Loucy (cell line): ENCODE data around the gene NIPAL4.

ENCODE experiments used
- H2AFZ ChIP-seq: fragments of 200-600 bp; sonication (generic); 2 replicates; pipeline ENCODE4 v1.6.0; 2016; ENCODE audit warnings: antibody characterized with exemption, mild to moderate bottlenecking, low read length, moderate library complexity
- H3F3A ChIP-seq: fragments of 200-600 bp; 2 replicates; pipeline ENCODE4 v1.6.0; 2016; ENCODE audit warnings: antibody characterized with exemption, low read depth, mild to moderate bottlenecking
- H3K27me3 ChIP-seq: fragments of 200-600 bp; sonication (generic); 2 replicates; pipeline ENCODE4 v1.6.1; 2014; ENCODE audit warnings: low read length, mild to moderate bottlenecking; ENCODE audit not compliant: insufficient read depth, poor library complexity, severe bottlenecking
- H3K36me3 ChIP-seq: fragments of 200-600 bp; sonication (generic); 2 replicates; pipeline ENCODE4 v1.6.1; 2016; ENCODE audit warnings: low read length; ENCODE audit not compliant: insufficient read depth
- H3K4me1 ChIP-seq: fragments of 200-600 bp; sonication (generic); 2 replicates; pipeline ENCODE4 v1.5.1; 2014; ENCODE audit warnings: low read length, mild to moderate bottlenecking; ENCODE audit not compliant: insufficient read depth, poor library complexity, severe bottlenecking
- H3K4me2 ChIP-seq: fragments of 200-600 bp; sonication (generic); 2 replicates; pipeline ENCODE4 v1.6.0; 2014; ENCODE audit warnings: antibody characterized with exemption, low read length, low read depth, mild to moderate bottlenecking; ENCODE audit not compliant: poor library complexity, severe bottlenecking
- H3K4me3 ChIP-seq: fragments of 200-600 bp; sonication (generic); 2 replicates; pipeline ENCODE4 v1.5.1; 2014; ENCODE audit warnings: low read length, mild to moderate bottlenecking, mixed read lengths; ENCODE audit not compliant: poor library complexity, severe bottlenecking
- H3K79me2 ChIP-seq: fragments of 200-600 bp; sonication (generic); 2 replicates; pipeline ENCODE4 v1.6.1; 2014; ENCODE audit warnings: low read length; ENCODE audit not compliant: insufficient read depth
- H3K9ac ChIP-seq: fragments of 200-600 bp; sonication (generic); 2 replicates; pipeline ENCODE4 v1.6.0; 2014; ENCODE audit warnings: mild to moderate bottlenecking, low read depth, low read length, moderate library complexity; ENCODE audit not compliant: poor library complexity, severe bottlenecking
- H3K9me2 ChIP-seq: fragments of 200-600 bp; sonication (generic); replicated peaks from 2 replicates; pipeline ENCODE4 v1.6.1; 2016; ENCODE audit warnings: low read depth, low read length, mixed read lengths
- H3K9me3 ChIP-seq: fragments of 200-600 bp; sonication (generic); 2 replicates; pipeline ENCODE4 v1.6.1; 2014; ENCODE audit warnings: mild to moderate bottlenecking, antibody characterized with exemption, low read length, low read depth; ENCODE audit not compliant: insufficient read depth
- H4K20me1 ChIP-seq: fragments of 200-600 bp; sonication (generic); 2 replicates; pipeline ENCODE4 v1.6.0; 2014; ENCODE audit warnings: antibody characterized with exemption, low read length, mild to moderate bottlenecking; ENCODE audit not compliant: insufficient read depth, poor library complexity, severe bottlenecking
- EZH2phosphoT487 ChIP-seq: fragments of 200-600 bp; IDR thresholded peaks from 2 replicates; pipeline ENCODE4 v1.6.1; 2018; ENCODE audit warnings: antibody characterized with exemption, mild to moderate bottlenecking, moderate library complexity, borderline replicate concordance
- TF ChIP-seq, protein P1 (sequence below): fragments of 200-600 bp; sonication (generic); conservative IDR thresholded peaks from 2 replicates; pipeline ENCODE4 v1.5.1; 2014; ENCODE audit warnings: mild to moderate bottlenecking, antibody characterized with exemption, low read length

The NIPAL4 gene

DNA sequence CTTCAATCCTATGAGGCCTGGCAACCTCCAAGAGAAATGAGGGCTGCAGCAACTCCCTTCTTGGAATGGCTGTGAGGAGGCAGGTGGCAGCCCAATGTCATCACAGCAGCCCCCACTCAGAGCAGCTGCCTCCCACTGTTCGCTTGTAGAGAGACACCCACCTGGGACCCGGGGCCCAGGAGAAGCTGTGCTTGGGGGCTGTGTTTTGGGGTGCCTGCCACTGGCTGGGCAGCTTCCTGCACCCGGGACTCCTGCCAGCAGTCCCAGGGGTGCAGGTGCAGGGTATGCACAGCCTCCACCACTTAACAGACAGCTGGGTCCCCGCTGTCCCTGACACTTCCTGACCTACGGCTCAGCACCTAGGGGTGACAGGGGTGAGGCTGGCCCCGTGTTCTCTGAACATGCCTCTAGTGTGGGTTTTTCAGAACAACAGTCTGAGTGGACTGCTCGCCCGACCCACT is 26.2 kb downstream of the NIPAL4 start:
- Histone ChIP-seq H3K9me2 (no peaks in the 10 kb centered on the region), H3K9me3 (no peaks in the 10 kb centered on the region), H3K36me3 (no peaks in the 10 kb centered on the region), H3K27me3 (no peaks in the 10 kb centered on the region), H3K79me2 (no peaks in the 10 kb centered on the region), H3K4me3 (no peak overlapping the region), H2AFZ (no peak overlapping the region), H3K4me2 (no peak overlapping the region), H3K9ac (no peak overlapping the region), H4K20me1 (no peaks in the 10 kb centered on the region), H3K4me1 (no peaks in the 10 kb centered on the region), H3F3A (no peaks in the 10 kb centered on the region)
- TF ChIP-seq, protein P1, sequence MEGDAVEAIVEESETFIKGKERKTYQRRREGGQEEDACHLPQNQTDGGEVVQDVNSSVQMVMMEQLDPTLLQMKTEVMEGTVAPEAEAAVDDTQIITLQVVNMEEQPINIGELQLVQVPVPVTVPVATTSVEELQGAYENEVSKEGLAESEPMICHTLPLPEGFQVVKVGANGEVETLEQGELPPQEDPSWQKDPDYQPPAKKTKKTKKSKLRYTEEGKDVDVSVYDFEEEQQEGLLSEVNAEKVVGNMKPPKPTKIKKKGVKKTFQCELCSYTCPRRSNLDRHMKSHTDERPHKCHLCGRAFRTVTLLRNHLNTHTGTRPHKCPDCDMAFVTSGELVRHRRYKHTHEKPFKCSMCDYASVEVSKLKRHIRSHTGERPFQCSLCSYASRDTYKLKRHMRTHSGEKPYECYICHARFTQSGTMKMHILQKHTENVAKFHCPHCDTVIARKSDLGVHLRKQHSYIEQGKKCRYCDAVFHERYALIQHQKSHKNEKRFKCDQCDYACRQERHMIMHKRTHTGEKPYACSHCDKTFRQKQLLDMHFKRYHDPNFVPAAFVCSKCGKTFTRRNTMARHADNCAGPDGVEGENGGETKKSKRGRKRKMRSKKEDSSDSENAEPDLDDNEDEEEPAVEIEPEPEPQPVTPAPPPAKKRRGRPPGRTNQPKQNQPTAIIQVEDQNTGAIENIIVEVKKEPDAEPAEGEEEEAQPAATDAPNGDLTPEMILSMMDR = no peak
- no peak for TF ChIP-seq EZH2phosphoT487

GRCh38 chr5:157486861-157487260 is 26.8 kb downstream of the NIPAL4 start:
- Histone ChIP-seq H3K9me3 (no peaks in the 10 kb centered on the region), H3K4me2 (no peak overlapping the region), H3F3A (no peaks in the 10 kb centered on the region), H3K27me3 (no peaks in the 10 kb centered on the region), H3K4me3 (no peak overlapping the region), H4K20me1 (no peaks in the 10 kb centered on the region), H2AFZ (no peak overlapping the region), H3K9me2 (no peaks in the 10 kb centered on the region), H3K4me1 (no peaks in the 10 kb centered on the region), H3K9ac (no peak overlapping the region), H3K79me2 (no peaks in the 10 kb centered on the region), H3K36me3 (no peaks in the 10 kb centered on the region)
- TF ChIP-seq EZH2phosphoT487 = no peak
- TF ChIP-seq, protein P1 = no peak

GRCh38 chr5:157487358-157487757 is 27.3 kb downstream of the NIPAL4 start:
- no peaks in the 10 kb centered on the region for H3K27me3 ChIP-seq
- no peak overlapping the region for H3K4me2 ChIP-seq
- H3K9ac ChIP-seq = no peak overlapping the region
- no peak overlapping the region for H3K4me3 ChIP-seq
- H3K9me3 ChIP-seq = no peaks in the 10 kb centered on the region
- no peak overlapping the region for H2AFZ ChIP-seq
- H3K79me2 ChIP-seq = no peaks in the 10 kb centered on the region
- no peaks in the 10 kb centered on the region for H3K9me2 ChIP-seq
- no peaks in the 10 kb centered on the region for H3K36me3 ChIP-seq
- TF ChIP-seq EZH2phosphoT487 = no peak
- TF ChIP-seq, protein P1 = no peak
- no peaks in the 10 kb centered on the region for H4K20me1 ChIP-seq
- no peaks in the 10 kb centered on the region for H3F3A ChIP-seq
- no peaks in the 10 kb centered on the region for H3K4me1 ChIP-seq
